Femur (tissue), 1 donor: ENCODE measurements around the gene CAPG.

ENCODE experiments used
- DNase-seq: peaks from one replicate; pipeline ENCODE4 v3.0.0-alpha.2; 2017

The CAPG gene

GRCh38 chr2:85438201-85439024, 28.2 kb upstream of the CAPG start:
- DNase-seq = peak; percentile 54

DNA sequence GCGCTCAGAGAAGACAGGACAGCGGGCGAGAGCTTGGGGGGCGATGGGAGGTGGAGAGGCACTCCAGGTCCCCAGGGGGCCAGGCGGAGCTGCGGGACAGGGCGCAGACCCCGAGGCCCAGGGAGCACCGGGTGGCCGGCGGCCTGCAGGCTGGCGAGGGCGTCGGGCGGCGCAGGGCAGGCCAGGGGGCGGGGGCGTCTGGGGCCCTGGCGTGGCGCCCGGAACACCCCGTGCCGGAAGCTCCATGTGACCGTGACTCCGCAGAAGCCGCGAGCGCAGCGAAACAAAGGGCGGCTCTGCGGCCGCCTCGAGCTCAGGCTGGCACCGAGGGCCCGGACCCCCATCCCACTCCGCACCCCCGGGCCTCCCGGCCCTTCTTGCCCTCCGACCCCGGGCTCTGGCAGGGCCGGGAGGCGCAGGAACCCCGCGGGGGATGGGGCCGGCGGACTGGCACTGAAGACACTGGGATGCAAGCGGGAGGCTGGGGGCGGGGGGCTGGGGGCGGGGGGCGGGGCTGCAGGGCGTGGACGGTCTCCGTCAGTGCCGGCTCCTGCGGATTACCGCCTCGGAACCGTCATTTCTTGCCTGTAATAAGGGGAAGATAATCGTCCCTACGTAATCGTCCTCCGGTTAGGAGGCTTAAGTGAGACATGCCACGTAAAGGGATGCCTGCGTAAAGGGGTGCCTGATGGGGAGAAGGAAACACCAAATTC, 27.5 kb upstream of the CAPG start:
- DNase-seq = peak; percentile 88

GRCh38 chr2:85436836-85437487, 26.8 kb upstream of the CAPG start:
- no peak for DNase-seq

- no peak for DNase-seq
Observed at GRCh38 chr2:85435981-85436835, 26.0 kb upstream of the CAPG start.

DNA sequence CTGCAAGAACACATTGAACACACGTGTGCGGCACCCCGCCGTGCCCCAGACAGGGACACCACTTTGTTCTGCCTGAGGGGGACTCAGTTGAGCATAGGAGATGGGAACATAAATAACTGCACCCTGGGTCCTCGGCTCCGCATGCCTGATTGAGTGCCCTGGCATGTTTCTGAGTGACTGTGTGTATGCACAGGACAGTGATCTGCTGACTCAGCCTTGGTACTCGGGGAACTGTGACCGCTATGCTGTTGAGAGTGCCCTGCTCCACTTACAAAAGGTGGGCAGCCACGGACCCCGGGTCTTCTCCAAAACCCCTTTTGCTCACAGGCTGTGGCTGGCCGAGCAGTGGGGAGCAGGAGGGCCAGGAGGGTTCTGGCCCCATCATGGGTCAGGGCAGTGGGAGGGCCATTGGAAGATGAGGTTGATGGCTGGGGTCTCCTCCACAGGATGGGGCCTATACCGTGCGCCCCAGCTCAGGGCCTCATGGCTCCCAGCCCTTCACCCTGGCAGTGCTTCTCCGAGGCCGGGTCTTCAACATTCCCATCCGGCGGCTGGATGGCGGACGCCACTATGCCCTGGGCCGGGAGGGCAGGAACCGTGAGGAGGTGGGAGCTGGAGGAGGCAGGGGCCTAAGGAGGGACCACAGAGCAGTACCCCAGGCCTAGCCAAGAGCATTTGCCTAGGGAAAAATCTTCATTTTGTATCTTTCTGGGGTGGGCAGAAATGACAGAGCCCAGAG, 25.2 kb upstream of the CAPG start:
- DNase-seq = no peak

GRCh38 chr2:85434696-85435095, 24.5 kb upstream of the CAPG start:
- no peak for DNase-seq

DNA sequence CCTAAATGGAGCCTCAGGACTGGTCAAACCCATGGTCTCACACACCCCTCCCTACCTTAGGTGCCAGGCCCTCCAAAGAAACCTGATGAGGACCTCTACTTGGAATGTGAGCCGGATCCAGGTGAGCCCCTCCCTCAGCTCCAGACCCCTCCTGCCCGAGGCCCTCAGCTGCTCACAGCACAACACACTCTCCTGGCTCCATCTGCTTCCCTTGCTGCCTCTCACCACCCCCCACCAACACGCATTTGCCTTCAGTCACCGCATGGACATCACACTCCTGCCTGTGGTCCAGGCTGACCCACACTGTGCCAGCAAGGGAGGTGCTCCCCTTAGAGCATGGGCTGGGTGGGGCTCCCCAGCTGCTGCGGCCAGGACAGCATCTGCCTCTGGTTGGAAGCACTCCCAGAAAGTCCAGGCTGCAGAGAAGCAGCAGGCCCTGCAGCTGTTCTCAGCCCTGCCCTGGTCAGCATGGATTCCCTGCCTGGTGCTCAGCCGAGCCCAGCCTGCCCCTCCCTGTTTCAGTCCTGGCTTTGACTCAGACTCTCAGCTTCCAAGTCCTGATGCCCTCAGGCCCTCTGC, 23.4 kb upstream of the CAPG start:
- DNase-seq = peak; percentile 94

- DNase-seq = no peak
Observed at GRCh38 chr2:85431570-85432205, 21.5 kb upstream of the CAPG start.

- peak; percentile 88 for DNase-seq
Observed at GRCh38 chr2:85430752-85431569, 20.8 kb upstream of the CAPG start.

DNA sequence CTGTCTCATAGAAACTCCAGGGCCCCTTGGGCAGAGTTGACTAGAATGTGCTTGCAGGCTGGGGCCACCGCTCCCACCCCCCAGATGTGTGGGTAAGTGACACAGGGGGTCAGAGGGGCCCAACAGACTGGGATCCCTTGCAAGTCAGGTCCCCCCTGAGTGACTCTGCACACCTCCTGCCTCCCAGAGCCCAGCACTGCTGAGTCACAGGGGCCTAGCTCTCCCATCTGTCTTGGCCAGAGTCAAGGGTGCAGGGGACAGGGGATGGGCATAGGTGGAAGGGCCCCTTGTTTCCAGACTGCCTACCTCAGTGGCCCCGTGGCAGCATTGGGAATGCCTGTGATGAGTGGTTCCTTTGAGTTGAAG, 19.7 kb upstream of the CAPG start:
- no peak for DNase-seq

- no peak for DNase-seq
Observed at GRCh38 chr2:85429213-85429923, 19.2 kb upstream of the CAPG start.

DNA sequence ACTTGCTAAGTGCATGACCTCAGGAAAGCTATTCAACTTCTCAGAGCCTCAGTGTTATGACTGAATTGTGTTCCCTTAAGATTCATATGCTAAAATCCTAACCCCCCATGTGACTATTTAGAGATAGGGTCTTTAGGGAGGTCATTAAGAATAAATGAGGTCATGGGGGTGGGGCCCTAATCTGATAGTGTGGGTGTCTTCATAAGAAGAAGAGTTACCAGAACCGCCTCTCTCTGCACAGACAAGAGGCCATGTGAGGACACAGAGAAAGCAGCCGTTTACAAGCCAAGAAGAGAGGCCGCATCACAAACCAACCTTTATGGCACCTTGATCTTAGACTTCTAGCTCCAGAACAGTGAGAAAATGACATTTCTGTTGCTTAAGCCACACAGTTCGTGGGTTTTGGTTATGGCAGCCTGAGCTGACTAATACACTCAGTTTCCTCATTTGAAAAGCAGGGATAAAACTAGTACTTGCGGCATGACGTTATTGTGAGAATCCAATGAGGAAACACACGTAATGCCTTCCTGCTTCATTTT, 18.2 kb upstream of the CAPG start:
- DNase-seq = no peak

DNA sequence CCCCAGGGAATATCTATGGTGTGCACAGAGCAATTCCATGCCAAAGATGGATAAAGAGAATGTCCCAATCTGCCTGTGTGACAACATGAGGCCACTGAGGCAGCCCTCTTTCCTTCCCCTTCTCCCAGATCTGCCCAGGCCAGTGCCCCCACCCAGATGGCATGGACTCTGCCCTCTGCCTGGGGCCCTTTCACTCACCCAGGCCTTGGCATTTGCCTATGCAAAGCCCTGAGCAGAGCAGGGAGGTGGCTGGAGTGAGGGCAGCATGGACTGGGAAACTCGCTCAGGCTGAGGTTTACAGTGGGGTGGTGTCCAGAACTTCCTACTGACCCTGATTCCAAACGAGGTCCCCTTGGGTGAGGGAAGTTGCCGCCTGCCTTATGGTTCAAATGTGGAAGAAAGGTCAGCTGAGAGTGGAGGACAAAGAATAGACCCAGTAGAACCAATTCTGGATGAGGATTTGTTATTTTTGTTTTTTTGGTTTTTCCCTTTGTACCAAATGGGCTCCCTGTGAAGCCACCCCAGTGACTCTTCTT, 17.2 kb upstream of the CAPG start:
- no peak for DNase-seq

DNA sequence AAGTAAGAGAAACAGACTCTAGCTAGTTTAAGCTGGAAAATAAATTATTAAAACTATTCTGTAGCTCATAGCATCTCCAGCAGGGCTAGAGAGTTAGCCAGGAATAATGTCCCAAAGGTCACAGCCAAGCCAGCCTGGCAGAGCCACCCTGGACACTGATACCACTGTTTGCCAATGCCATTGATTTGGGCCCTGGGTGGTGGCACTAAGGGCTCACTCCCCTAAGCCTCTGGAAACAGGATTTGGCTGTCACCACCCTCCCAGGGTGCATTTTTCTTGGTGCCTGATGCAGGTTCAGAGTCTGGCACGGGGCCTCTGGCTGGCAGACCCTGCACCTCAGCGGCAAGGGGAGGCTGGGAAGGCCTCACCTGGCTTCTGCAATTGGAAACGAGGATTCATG, 15.4 kb upstream of the CAPG start:
- DNase-seq = no peak

DNA sequence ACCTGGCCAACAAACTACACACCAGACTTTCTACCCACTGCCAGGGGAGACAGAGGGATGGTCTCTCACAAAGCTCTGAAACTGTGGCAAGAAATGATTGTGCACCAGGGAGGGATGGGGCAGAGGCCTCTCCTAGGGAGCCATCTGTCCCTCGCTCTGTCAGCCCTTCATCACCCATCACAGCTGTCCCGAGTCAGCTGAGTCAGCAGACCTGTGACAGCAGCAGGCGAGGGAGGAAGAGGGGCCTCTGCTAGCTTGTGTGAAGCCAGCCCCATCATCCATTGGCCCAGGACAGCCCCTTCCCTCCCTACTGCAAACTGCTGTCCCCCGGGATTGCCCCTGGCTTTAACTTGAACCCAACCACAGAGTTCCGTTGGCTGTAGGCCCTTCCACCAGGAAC, 13.4 kb upstream of the CAPG start:
- no peak for DNase-seq

DNA sequence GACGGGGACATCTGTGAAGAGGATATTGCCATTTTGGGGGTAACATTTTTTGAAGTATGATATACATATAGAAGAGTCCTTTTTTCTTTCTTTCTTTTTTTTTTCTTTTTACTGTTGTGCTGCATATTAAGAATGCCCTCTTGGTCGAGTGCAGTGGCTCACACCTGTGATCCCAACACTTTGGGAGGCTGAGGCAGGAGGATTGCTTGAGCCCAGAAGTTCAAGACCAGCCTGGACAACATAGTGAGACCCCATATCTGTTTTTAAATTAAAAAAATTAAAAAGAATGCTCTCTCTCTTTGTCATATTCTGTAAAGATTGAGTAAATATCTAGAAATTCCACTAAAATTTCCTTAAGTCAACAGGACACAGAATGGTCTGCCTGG, 11.9 kb upstream of the CAPG start:
- DNase-seq = no peak

DNA sequence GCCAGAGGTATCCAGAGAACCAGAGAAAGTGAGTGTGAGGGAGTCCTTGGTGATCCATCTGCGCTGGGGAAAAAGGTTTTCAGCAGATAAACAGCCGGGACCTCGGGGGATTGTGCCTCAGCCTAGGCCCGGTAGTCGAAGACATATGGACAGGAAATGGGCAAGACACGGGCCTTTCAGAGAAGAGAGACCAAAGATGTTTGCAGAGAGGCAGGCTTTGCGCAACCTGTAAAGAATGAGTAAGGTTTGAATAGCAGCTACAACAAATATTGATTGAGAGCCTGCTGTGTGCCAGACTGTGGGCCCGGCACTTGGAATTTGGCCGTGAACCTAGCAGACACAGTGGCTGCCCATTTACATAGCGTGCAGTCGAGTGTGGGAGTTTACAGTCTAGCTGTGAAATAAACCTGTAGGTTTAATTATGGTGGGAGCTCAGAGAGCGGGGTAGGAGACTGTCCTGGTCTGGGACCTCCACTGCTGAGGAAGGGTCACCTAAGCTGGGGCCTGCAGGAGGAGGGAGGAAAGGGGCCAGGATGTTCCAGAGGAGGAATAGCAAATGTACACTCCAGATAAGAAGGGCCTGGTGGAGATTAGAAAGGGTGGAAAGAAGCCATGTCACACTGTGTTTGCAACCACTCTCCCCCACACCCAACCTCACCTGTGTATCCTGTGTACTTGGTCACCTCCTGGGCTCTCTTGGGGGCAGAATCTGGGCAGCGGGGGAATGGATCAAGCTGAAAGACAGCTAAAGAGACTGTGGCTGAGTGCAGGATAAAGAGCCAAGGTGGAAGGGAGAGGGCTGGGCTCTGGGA, 11.3 kb upstream of the CAPG start:
- no peak for DNase-seq

- DNase-seq = peak; percentile 93
Observed at GRCh38 chr2:85420536-85421259, 10.5 kb upstream of the CAPG start.
